ENCODE measurements around the gene ZFR.

Gene ZFR

DNA sequence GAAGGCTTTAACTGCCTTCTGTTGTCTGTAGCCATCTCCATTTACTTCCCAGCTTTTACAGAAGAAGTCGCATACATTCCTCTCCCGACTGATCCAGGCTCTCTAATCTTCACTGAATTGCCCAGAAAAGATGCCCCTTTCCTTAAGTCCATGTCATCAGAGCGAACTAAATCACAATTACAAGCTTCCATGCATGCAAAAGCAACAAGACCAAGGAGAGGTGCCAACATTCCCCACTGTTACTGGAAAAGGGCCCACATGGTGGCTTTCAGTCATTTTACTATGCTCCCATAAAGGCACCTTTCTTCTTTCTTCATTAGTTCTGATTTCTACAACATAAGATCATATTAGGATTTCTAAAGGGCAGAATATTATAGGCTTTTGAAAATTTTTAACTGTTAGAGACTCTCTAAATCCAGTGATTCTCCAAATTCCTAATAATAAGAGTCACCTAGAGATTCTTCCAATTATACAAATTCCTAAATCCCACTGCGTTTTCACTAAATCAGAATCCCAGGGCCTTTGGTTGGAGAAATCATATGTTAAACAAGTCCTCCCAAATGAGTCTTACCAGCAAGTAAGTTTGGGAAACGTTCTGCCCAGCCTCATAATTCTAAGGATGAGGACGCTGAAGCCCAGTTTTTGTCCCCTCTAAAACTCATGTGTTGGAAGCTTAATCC lies 17.0 kb upstream of the ZFR start:
- H3K79me2 ChIP-seq (ENCODE audit: insufficient read depth, low read length), result no peaks in the 10 kb centered on the region
- H3K36me3 ChIP-seq (ENCODE audit: insufficient read depth, low read length), result no peaks in the 10 kb centered on the region
- no peak overlapping the region for H3K27ac ChIP-seq (ENCODE audit: low read length)
- no peak overlapping the region for H3K4me2 ChIP-seq (ENCODE audit: insufficient read depth, low read length)
- DNase-seq (no peak), ATAC-seq (ENCODE audit: insufficient read depth, low read depth) (no peak)
- H3K4me3 ChIP-seq (ENCODE audit: low read depth in 1 of 2, low read length in 2 of 2), result no peak overlapping the region
- H2AFZ ChIP-seq (ENCODE audit: low read depth, low read length), result no peak overlapping the region
- H3K4me1 ChIP-seq (ENCODE audit: insufficient read depth, low read length), result no peaks in the 10 kb centered on the region
- peaks cover 4% of the 10 kb centered on the region for H3K27me3 ChIP-seq (ENCODE audit: insufficient read depth, low read length, poor library complexity)
- no peak overlapping the region for H3K9ac ChIP-seq (ENCODE audit: low read depth, low read length)
- TF ChIP-seq, protein P1, sequence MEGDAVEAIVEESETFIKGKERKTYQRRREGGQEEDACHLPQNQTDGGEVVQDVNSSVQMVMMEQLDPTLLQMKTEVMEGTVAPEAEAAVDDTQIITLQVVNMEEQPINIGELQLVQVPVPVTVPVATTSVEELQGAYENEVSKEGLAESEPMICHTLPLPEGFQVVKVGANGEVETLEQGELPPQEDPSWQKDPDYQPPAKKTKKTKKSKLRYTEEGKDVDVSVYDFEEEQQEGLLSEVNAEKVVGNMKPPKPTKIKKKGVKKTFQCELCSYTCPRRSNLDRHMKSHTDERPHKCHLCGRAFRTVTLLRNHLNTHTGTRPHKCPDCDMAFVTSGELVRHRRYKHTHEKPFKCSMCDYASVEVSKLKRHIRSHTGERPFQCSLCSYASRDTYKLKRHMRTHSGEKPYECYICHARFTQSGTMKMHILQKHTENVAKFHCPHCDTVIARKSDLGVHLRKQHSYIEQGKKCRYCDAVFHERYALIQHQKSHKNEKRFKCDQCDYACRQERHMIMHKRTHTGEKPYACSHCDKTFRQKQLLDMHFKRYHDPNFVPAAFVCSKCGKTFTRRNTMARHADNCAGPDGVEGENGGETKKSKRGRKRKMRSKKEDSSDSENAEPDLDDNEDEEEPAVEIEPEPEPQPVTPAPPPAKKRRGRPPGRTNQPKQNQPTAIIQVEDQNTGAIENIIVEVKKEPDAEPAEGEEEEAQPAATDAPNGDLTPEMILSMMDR (IDR thresholded peaks at IDR 0.05; ENCODE audit: borderline replicate concordance, extremely low read depth, low read length, poor library complexity, severe bottlenecking), result no peak
- TF ChIP-seq EZH2 (IDR thresholded peaks at IDR 0.05; ENCODE audit: borderline replicate concordance, low read depth, low read length, severe bottlenecking), result no peak
- no peaks in the 10 kb centered on the region for H3K9me3 ChIP-seq (ENCODE audit: insufficient read depth, low read length, severe bottlenecking)
- H4K20me1 ChIP-seq (ENCODE audit: insufficient read depth, low read length), result no peaks in the 10 kb centered on the region

DNA sequence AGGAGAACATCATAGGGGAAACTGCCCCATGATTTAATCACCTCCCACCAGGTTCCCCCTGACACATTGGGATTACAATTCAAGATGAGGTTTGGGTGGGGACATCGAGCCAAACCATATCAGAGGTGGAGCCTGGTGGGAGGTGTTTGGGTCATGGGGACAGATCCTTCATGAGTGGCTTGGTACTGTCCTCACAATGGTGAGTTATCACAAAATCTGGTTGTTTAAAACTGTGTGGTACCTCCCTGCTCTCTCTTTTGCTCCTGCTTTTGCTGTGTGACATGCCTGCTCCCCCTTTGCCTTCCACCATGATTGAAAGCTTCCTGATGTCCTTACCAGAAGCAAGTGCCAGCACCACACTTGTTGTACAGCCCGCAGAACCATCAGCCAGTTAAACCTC lies 16.2 kb upstream of the ZFR start:
- no peaks in the 10 kb centered on the region for H3K79me2 ChIP-seq (ENCODE audit: insufficient read depth, low read length)
- no peak overlapping the region for H3K4me2 ChIP-seq (ENCODE audit: insufficient read depth, low read length)
- no peak for DNase-seq
- H4K20me1 ChIP-seq (ENCODE audit: insufficient read depth, low read length), result no peaks in the 10 kb centered on the region
- no peaks in the 10 kb centered on the region for H3K36me3 ChIP-seq (ENCODE audit: insufficient read depth, low read length)
- no peak overlapping the region for H3K9ac ChIP-seq (ENCODE audit: low read depth, low read length)
- H3K27ac ChIP-seq (ENCODE audit: low read length), result no peak overlapping the region
- no peaks in the 10 kb centered on the region for H3K9me3 ChIP-seq (ENCODE audit: insufficient read depth, low read length, severe bottlenecking)
- ATAC-seq (ENCODE audit: insufficient read depth, low read depth), result no peak
- H3K4me1 ChIP-seq (ENCODE audit: insufficient read depth, low read length), result no peaks in the 10 kb centered on the region
- peaks cover 4% of the 10 kb centered on the region for H3K27me3 ChIP-seq (ENCODE audit: insufficient read depth, low read length, poor library complexity)
- TF ChIP-seq EZH2 (IDR thresholded peaks at IDR 0.05; ENCODE audit: borderline replicate concordance, low read depth, low read length, severe bottlenecking), result no peak
- TF ChIP-seq, protein P1 (IDR thresholded peaks at IDR 0.05; ENCODE audit: borderline replicate concordance, extremely low read depth, low read length, poor library complexity, severe bottlenecking), result no peak
- H3K4me3 ChIP-seq (ENCODE audit: low read depth in 1 of 2, low read length in 2 of 2), result no peak overlapping the region
- H2AFZ ChIP-seq (ENCODE audit: low read depth, low read length), result no peak overlapping the region

DNA sequence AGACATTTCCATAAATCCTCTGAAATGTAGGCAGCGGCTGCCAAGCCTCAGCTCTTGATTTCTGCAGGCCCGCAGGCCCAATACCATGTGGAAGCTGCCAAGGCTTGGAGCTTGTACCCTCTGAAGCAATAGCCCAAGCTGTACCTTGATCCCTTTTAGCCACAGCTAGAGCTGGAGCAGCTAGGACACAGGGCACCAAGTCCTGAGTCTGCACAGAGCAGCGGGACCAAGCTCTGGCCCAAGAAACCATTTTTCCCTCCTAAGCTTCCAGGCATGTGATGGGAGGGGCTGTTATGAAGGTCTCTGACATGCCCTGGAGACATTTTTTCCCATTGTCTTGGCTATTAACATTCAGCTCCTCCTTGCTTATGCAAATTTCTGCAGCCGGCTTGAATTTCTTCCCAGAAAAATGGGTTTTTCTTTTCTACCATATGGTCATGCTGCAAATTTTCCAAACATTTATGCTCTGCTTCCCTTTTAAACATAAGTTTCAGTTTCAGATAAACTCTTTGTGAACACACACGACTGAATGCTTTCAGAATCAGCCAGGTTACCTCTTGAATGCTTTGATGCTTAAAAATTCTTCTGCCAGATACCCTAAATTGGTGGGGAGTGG lies 14.4 kb upstream of the ZFR start:
- Histone ChIP-seq H3K4me1 (ENCODE audit: insufficient read depth, low read length) (no peaks in the 10 kb centered on the region), H3K4me2 (ENCODE audit: insufficient read depth, low read length) (no peak overlapping the region), H3K9ac (ENCODE audit: low read depth, low read length) (no peak overlapping the region), H2AFZ (ENCODE audit: low read depth, low read length) (no peak overlapping the region), H3K27ac (ENCODE audit: low read length) (no peak overlapping the region), H3K9me3 (ENCODE audit: insufficient read depth, low read length, severe bottlenecking) (no peaks in the 10 kb centered on the region), H4K20me1 (ENCODE audit: insufficient read depth, low read length) (no peaks in the 10 kb centered on the region), H3K4me3 (ENCODE audit: low read depth in 1 of 2, low read length in 2 of 2) (no peak overlapping the region), H3K27me3 (ENCODE audit: insufficient read depth, low read length, poor library complexity) (peaks cover 14% of the 10 kb centered on the region), H3K36me3 (ENCODE audit: insufficient read depth, low read length) (no peaks in the 10 kb centered on the region), H3K79me2 (ENCODE audit: insufficient read depth, low read length) (no peaks in the 10 kb centered on the region)
- no peak for TF ChIP-seq EZH2 (IDR thresholded peaks at IDR 0.05; ENCODE audit: borderline replicate concordance, low read depth, low read length, severe bottlenecking)
- TF ChIP-seq, protein P1 (IDR thresholded peaks at IDR 0.05; ENCODE audit: borderline replicate concordance, extremely low read depth, low read length, poor library complexity, severe bottlenecking), result no peak
- DNase-seq, result no peak
- ATAC-seq (ENCODE audit: insufficient read depth, low read depth), result no peak
